ENCODE results near the gene HSPA1A.
"Not testable (repeated sequence)": the region's sequence is repeated elsewhere in the genome, so short reads cannot be mapped to it uniquely, and the experiment has no call there.

Gene HSPA1A

DNA sequence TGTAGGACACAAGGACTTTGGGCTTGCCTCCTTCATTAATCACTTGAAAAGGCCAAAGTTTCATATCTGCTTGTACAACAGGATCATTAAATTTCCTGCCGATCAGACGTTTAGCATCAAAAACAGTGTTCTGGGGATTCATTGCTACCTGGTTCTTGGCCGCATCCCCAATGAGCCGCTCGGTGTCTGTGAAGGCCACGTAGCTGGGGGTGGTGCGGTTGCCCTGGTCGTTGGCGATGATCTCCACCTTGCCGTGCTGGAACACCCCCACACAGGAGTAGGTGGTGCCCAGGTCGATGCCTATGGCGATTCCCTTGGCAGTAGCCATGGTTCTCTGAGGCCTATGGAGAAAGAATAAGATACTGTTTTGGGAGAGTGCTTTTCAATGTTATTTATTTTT lies 3.7 kb upstream of the HSPA1A start:
- DNase-seq: no peak

DNA sequence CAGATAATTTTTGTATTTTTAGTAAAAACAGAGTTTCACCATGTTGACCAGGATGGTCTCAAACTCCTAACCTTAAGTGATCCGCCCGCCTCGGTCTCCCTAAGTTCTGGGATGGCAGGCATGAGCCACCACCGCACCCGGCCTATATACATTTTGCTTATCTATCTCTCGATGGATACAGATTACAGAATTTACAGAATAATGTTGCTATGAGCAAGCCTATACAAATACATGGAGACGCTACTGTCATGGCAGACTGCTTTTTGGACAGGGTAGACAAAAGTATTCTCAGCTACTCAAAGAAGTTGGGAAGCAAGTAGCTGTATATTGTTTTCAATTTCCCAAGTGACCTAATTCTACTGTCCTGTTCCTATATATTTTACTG lies 1.9 kb upstream of the HSPA1A start:
- no peak for DNase-seq

DNA sequence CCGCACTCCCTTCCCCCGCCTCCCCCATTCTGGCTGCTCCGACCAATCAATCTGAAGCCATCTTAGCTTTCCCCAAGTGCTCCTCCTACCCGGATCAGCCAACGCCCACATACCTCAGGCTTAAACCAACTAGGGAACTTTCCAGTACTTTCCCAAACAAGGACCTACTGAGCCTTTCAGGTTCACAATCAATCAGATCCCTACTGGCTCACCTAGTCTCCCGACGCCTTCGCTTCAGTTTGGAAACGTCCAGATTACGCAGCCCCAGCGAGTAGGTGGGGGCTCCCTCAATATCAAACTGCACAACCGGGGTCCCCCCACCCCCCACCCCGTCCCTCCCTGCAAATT lies 692 bp upstream of the HSPA1A start:
- DNase-seq: peak in 2 of 4 experiments; percentile 18 to 51

DNA sequence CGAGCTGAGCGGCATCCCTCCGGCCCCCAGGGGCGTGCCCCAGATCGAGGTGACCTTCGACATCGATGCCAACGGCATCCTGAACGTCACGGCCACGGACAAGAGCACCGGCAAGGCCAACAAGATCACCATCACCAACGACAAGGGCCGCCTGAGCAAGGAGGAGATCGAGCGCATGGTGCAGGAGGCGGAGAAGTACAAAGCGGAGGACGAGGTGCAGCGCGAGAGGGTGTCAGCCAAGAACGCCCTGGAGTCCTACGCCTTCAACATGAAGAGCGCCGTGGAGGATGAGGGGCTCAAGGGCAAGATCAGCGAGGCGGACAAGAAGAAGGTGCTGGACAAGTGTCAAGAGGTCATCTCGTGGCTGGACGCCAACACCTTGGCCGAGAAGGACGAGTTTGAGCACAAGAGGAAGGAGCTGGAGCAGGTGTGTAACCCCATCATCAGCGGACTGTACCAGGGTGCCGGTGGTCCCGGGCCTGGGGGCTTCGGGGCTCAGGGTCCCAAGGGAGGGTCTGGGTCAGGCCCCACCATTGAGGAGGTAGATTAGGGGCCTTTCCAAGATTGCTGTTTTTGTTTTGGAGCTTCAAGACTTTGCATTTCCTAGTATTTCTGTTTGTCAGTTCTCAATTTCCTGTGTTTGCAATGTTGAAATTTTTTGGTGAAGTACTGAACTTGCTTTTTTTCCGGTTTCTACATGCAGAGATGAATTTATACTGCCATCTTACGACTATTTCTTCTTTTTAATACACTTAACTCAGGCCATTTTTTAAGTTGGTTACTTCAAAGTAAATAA lies 2.0 kb downstream of the HSPA1A start:
- DNase-seq: peak in 1 of 4 experiments; percentile 21

DNA sequence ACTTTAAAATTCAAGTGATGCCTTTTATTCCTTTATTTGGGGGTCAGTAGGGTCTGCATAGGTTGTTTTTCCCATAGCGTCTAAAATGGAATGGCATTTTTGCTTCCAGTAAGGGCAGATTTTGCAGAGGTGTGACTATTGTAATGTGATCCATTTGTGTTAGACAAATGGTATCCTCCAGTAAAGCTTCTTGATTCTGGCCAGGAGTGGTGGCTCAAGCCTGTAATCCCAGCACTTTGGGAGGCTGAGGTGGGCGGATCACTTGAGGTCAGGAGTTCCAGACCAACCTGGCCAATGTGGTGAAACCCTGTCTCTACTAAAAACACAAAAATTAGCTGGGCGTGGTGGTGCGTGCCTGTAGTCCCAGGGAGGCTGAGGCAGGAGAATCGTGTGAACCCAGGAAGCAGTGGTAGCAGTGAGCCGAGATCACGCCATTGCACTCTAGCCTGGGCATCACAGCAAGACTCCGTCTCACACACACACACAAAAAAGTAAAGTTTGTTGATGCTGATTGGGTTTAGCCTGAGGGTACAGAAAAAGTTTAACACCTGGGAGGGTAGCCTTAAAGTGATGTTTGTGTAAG lies 2.7 kb downstream of the HSPA1A start:
- not testable (repeated sequence) for DNase-seq

DNA sequence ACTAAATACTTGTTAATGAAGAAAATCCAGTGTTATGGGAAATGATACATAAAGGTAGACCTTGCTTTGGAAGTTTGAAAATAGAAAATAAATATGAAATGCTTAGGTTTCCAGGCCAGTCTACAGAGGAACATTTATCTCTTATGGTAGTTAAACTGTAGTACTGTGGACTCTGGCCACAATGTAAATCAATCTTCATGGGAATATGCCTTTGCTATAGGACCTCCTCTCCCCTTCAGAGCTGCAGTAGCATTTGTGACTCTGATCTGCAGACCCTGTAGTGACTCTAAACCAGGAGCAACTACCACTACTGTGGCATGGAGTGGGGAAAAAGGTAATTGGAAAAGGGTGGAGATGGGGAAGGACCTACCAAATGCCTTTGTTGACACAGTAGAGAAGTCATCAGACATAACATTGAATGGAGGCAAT lies 4.5 kb downstream of the HSPA1A start:
- no peak for DNase-seq

DNA sequence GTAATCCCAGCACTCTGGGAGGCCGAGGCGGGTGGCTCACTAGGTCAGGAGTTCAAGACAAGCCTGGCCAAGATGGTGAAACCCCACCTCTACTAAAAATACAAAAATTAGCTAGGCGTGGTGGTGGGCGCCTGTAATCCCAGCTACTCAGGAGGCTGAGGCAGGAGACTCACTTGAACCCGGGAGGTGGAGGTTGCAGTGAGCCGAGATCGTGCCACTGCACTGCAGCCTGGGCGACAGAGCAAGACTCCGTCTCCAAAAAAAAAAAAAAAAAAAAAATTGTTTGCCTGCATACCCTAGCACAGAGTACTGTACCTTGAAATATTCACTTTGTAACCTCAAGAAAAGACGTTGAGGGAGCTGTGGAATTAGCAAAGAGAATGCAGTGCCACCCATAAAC lies 5.1 kb downstream of the HSPA1A start:
- not testable (repeated sequence) for DNase-seq

DNA sequence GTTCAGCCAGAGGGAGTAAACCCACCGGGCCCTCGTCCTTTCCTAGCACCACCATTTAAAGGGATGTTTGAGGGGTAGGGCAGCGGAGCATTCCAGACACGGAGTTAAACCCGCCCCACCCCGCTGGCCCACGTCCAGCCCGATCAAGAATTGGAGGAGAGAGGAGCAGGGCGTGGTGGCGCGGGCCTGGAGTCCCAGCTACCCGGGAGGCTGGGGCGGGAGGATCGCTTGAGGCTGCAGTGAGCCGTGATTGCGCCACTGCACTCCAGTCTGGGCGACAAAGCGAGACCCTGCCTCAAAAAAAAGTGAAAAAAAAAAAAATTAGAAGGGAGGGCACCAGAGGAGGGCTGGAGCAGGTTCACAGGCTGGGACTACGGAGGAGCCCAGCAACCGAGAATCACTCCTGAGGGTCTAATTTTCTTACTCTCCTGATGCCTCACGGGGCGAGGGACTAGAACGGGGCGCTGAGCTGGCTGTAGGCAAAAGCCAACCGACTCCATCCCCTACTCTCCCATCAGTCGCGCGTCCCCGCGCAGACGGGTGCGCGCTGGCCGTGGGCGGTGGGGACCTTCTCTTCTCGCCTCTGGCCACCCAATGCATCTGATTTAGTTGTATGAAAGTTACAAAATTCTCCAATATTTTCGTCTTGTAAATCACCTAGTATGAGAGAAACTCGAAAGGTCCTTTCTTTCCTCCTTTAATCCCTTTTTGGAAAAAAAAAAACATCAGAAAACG lies 6.1 kb downstream of the HSPA1A start:
- DNase-seq: peak in 2 of 4 experiments; percentile 19 to 49

DNA sequence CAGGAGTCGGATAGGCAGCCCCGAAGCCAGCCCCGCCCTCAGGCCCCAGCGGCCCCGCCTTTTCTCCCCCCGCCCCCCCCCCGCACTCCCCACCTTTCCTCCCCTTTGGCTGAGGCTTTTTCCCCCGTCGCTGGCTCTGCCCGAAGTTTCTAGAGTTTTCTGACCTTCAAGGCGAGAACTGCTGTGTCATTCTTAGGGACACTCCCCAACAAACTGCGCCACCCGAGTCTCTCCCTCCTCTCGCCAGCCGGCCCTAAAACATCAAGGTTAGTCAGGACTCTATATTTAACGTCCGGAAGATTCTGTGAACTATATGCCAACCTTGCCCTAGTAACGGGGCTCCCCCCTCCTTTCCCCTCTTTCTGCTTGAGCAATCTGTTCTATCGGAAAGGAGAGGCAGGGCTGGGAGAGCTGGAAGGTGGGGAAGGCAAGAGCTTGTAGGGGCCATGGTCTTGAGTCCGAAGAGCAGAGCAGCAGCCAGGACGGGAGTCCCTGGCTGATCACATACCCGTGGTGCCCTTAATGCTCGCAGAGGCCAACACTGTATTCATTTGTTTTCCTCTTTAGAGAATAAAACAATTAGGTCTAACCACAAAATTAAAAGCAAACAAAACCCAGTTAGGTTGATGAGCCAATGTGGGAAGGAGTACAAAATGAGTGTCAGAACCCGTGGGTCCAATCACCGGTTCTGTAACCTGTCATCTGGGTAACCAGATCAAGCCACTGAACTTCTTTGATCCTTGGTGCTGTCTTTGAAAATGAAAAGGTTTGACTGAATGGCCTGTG lies 6.9 kb downstream of the HSPA1A start:
- peak in 2 of 4 experiments; percentile 39 to 61 for DNase-seq

DNA sequence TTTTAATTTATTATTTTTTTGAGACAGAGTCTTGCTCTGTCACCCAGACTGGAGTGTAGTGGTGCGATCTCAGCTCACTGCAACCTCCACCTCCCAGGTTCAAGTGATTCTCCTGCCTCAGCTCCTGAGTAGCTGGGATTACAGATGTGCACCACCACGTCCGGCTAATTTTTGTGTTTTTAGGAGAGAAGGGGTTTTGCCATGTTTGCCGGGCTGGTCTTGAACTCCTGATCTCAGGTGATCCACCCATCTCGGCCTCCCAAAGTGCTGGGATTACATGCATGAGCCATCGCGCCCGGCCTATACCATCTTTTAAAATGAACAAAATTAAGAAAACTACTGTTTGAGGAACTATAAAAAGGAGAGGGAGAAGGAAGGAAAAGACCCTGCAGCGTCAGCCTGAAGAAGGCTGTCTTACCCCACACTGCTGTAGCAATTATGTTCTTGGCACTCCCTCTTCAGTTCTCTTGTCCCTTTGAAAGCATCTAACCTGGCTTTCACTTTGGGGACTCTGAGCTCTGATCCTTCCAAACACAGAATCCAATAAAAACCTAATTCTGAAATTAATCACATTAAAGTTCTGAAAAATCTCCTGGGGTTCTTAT lies 8.4 kb downstream of the HSPA1A start:
- DNase-seq: not testable (repeated sequence)

DNA sequence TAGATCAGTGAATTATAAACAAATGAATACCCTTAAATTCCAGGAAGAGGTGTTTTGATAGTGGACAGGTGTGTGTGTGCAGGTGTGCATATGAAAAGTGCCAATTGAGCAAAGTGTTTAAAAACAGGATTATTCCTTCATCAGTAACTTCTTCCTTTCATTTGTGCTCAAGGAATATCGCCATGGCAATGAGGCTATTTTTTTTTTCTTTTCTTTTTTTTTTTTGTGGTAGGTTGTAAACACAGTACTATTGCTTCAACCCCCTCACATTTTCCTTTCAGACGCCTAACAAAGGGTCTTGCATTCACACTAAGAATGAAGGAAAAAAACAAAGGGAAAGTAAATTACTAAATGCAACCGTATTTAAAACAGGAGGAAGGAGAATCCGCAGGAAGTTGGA lies 10.2 kb downstream of the HSPA1A start:
- DNase-seq: no peak

DNA sequence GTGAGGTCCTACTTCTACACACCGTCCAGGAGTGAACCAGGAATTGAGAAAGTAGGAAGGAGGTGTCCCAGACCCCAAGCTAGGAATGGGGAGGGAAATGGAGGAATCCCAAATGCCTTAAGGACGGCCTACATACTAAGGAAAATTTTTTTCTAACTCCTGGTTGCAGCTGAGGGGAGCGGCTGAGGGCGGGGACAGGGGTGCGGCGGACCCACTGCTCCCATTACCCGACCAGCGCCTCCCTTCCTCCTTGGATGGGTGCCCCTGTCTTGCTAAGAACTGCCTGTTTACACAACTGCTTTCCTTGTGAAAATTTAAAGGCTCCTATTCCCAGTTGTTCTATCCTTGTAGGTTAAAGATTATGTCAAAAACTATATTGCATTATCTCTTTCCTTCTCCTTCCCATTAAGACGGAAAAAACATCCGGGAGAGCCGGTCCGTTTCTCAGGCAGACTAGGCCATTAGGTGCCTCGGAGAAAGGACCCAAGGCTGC lies 11.5 kb downstream of the HSPA1A start:
- peak in 1 of 4 experiments; percentile 29 for DNase-seq

DNA sequence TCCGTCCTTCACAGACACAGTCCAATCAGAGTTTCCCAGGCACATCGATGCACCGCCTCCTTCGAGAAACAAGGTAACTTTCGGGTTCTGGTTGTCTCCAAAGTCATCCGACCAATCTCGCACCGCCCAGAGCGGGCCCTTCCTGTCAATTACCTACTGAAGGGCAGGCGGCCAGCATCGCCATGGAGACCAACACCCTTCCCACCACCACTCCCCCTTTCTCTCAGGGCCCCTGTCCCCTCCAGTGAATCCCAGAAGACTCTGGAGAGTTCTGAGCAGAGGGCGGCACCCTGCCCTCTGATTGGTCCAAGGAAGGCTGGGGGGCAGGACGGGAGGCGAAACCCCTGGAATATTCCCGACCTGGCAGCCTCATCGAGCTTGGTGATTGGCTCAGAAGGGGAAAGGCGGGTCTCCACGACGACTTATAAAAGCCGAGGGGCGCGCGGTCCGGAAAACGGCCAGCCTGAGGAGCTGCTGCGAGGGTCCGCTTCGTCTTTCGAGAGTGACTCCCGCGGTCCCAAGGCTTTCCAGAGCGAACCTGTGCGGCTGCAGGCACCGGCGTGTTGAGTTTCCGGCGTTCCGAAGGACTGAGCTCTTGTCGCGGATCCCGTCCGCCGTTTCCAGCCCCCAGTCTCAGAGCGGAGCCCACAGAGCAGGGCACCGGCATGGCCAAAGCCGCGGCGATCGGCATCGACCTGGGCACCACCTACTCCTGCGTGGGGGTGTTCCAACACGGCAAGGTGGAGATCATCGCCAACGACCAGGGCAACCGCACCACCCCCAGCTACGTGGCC lies 12.1 kb downstream of the HSPA1A start, which contains the start of gene HSPA1B:
TSS of gene HSPA1B (plus strand) at position 453 of the 794 bp plus-strand sequence. CDS start at position 666, 213 bp downstream.
- DNase-seq: peak; percentile 79 to 87 (median 84)

DNA sequence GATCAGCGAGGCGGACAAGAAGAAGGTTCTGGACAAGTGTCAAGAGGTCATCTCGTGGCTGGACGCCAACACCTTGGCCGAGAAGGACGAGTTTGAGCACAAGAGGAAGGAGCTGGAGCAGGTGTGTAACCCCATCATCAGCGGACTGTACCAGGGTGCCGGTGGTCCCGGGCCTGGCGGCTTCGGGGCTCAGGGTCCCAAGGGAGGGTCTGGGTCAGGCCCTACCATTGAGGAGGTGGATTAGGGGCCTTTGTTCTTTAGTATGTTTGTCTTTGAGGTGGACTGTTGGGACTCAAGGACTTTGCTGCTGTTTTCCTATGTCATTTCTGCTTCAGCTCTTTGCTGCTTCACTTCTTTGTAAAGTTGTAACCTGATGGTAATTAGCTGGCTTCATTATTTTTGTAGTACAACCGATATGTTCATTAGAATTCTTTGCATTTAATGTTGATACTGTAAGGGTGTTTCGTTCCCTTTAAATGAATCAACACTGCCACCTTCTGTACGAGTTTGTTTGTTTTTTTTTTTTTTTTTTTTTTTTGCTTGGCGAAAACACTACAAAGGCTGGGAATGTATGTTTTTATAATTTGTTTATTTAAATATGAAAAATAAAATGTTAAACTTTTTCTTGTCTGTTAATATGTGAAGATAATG lies 14.4 kb downstream of the HSPA1A start:
- no peak for DNase-seq

DNA sequence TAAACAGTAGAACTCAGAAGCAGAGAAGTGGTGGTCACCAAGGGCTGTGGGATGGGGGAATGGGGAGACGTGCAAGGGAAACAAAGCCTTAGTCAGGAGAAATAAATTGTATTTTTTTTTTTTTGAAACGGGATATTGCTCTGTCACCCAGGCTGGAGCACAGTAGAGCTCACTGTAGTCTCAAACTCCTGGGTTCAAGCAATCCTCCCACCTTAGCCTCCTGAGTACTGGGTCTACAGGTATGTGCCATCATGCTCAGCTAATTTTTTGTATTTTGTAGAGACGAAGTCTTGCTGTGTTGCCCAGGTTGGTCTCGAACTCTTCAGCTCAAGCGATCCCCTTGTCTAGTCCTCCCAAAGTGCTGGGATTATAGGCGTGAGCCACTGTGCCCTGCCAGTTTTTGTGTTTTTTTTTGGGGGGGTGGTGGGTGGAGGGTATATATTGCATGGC lies 15.6 kb downstream of the HSPA1A start:
- no peak for DNase-seq

DNA sequence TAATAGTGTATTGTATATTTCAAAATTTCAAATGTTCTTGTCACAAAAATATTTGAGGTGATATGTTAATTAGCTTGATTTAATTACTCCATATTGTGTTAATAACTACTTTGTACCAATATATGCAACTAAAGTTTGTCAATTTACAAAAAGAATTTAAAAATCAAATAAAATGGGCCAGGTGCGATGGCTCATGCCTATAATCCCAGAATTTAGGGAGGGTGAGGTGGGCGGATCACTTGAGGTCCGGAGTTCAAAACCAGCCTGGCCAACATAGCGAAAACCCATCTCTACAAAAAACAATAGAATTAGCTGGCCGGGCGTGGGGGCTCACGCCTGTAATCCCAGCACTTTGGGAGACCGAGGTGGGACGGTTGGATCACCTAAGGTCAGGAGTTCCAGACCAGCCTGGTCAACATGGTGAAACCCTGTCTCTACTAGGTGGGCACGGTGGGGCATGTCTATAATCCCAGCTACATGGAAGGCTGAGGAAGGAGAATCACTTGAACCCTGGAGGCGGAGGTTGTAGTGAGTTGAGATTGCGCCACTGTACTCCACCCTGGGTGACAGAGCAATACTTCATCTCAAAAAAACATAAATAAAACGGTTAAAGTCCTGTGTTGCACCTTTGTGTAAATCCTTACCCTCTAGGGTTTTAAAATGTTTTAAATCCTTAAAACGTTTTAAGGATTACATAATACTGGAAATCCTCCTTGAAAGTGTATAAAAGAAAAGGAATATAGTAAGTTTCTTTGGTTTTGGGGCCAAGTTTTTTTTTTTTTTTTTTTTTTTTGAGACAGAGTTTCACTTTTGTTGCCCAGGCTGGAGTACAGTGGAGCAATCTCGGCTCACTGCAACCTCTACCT lies 16.2 kb downstream of the HSPA1A start:
- DNase-seq: no peak

DNA sequence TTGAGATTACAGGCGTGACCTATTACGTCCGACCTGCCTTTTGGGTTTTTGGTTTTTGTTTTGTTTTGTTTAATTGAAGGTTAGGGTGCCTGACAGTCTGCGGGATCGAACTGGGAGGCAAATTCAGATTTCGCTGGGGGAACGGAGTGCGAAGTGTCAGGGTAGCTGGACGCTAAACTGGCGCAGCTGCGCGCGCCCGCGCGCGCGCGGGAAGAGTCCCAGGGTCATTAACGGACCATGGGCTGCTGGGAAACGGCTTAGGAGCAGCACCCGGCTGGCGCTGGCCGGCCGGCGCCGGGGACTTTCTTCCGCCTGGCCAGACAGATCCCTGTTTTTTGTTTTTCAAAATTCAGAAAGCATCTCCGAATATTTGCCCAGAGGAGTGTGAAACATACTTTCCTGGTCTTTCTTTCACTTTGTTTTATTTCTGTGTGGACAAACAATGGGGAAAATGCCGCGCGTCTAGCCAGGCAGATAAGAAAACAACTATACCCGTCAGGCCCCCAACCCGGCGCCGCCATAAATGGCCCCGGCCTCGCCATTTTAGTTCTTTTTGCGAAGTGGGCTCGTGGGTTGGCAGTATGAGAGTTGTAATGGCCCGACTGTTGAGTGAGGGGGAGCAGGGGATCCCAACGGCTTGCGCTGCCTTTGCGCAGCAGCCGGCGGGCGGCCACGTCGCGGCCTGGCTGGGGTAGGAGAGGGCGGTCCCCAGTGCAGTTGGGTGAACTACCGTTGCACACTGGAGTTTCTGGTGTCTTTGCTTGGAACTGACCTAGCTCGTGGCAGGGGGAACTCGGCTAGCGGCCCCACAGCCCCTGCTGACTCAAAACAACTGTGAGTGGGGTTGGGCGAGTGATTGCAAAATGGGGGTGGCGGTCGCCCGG lies 19.3 kb downstream of the HSPA1A start:
- DNase-seq: peak; percentile 62 to 73 (median 66)

DNA sequence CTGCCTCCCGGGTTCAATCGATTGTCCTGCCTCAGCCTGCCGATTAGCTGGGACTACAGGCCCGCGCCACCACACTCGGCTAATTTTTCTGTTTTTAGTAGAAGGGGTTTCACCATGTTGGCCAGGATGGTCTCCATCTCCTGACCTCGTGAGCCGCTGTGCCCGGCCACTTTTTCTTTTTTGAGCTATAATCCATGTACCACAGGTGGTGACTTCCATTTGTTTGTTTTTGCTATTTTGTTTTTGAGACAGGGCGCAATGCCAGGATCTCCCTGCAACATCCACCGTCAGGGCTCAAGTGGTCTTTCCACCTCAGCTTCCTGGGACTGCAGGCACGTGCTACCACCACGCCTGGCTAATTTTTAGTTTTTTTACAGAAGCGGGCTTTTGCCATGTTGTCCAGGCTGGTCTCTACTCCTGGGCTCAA lies 20.7 kb downstream of the HSPA1A start:
- DNase-seq: no peak
